Neutrophil (primary cell): ENCODE data around the gene CCDC191.

Source experiments
- H3K27ac ChIP-seq: fragments of 200-600 bp; sonication (generic); 2 replicates; pipeline ENCODE4 v1.5.1; 2016; ENCODE audit warnings: mild to moderate bottlenecking, moderate library complexity
- H3K27me3 ChIP-seq: fragments of 200-600 bp; sonication (generic); 2 replicates; pipeline ENCODE4 v1.6.0; 2016; ENCODE audit warnings: mild to moderate bottlenecking
- H3K36me3 ChIP-seq: fragments of 200-600 bp; sonication (generic); 2 replicates; pipeline ENCODE4 v1.5.1; 2017
- H3K4me1 ChIP-seq, 2 experiments: fragments of 200-600 bp in 1 of 2; sonication (generic) in 1 of 2; 1 replicate in 1 of 2; 2 replicates in 1 of 2; pipeline versions ENCODE4 v1.5.1 to v1.6.1; 2013 to 2016; ENCODE audit warnings: low read depth in 1 of 2, low read length in 1 of 2, mild to moderate bottlenecking in 1 of 2, moderate library complexity in 1 of 2; ENCODE audit not compliant: control insufficient read depth in 1 of 2, insufficient read depth in 1 of 2
- H3K4me3 ChIP-seq, 2 experiments: fragments of 200-600 bp in 1 of 2; sonication (generic) in 1 of 2; 1 replicate in 1 of 2; 2 replicates in 1 of 2; pipeline ENCODE4 v1.5.1; 2013 to 2016; ENCODE audit warnings: low read depth in 1 of 2, low read length in 1 of 2, mild to moderate bottlenecking in 1 of 2, moderate library complexity in 1 of 2
- H3K9me3 ChIP-seq: fragments of 200-600 bp; sonication (generic); 2 replicates; pipeline ENCODE4 v1.5.1; 2016
- CTCF ChIP-seq: fragments of 200-600 bp; sonication (generic); IDR thresholded peaks from 2 replicates; pipeline ENCODE4 v1.5.1; 2016; ENCODE audit warnings: antibody characterized with exemption

The CCDC191 gene

GRCh38 chr3:114086356-114086755, 30.0 kb upstream of the CCDC191 start:
- Histone ChIP-seq H3K4me3 (no peak overlapping the region), H3K9me3 (no peaks in the 10 kb centered on the region), H3K27ac (no peak overlapping the region), H3K4me1 (no peaks in the 10 kb centered on the region), H3K27me3 (no peaks in the 10 kb centered on the region), H3K36me3 (peaks cover 34% of the 10 kb centered on the region)
- no peak for TF ChIP-seq CTCF

GRCh38 chr3:114083112-114083511, 26.8 kb upstream of the CCDC191 start:
- Histone ChIP-seq H3K4me1 (no peaks in the 10 kb centered on the region), H3K9me3 (no peaks in the 10 kb centered on the region), H3K27me3 (no peaks in the 10 kb centered on the region), H3K27ac (no peak overlapping the region), H3K36me3 (peaks cover 54% of the 10 kb centered on the region), H3K4me3 (no peak overlapping the region)
- no peak for TF ChIP-seq CTCF

GRCh38 chr3:114081037-114081436, 24.7 kb upstream of the CCDC191 start:
- TF ChIP-seq CTCF = no peak
- no peaks in the 10 kb centered on the region for H3K4me1 ChIP-seq
- no peaks in the 10 kb centered on the region for H3K27me3 ChIP-seq
- peaks cover 56% of the 10 kb centered on the region for H3K36me3 ChIP-seq
- no peaks in the 10 kb centered on the region for H3K9me3 ChIP-seq
- no peak overlapping the region for H3K4me3 ChIP-seq
- no peak overlapping the region for H3K27ac ChIP-seq

- H3K36me3 ChIP-seq = peaks cover 55% of the 10 kb centered on the region
- no peak overlapping the region for H3K27ac ChIP-seq
- no peaks in the 10 kb centered on the region for H3K9me3 ChIP-seq
- H3K4me3 ChIP-seq = no peak overlapping the region
- no peaks in the 10 kb centered on the region for H3K4me1 ChIP-seq
- TF ChIP-seq CTCF = no peak
- H3K27me3 ChIP-seq = no peaks in the 10 kb centered on the region
These were observed 23.9 kb upstream of the CCDC191 start for GRCh38 chr3:114080201-114080600.

GRCh38 chr3:114079761-114080160, 23.4 kb upstream of the CCDC191 start:
- peaks cover 59% of the 10 kb centered on the region for H3K36me3 ChIP-seq
- no peaks in the 10 kb centered on the region for H3K4me1 ChIP-seq
- no peak overlapping the region for H3K4me3 ChIP-seq
- H3K27me3 ChIP-seq = no peaks in the 10 kb centered on the region
- TF ChIP-seq CTCF = no peak
- H3K9me3 ChIP-seq = no peaks in the 10 kb centered on the region
- H3K27ac ChIP-seq = no peak overlapping the region

- TF ChIP-seq CTCF = no peak
- H3K27ac ChIP-seq = no peak overlapping the region
- peaks cover 75% of the 10 kb centered on the region for H3K36me3 ChIP-seq
- H3K27me3 ChIP-seq = no peaks in the 10 kb centered on the region
- H3K9me3 ChIP-seq = no peaks in the 10 kb centered on the region
- H3K4me1 ChIP-seq = no peaks in the 10 kb centered on the region
- no peak overlapping the region for H3K4me3 ChIP-seq
These were observed 21.8 kb upstream of the CCDC191 start for GRCh38 chr3:114078126-114078525.
